H1 (cell line): ENCODE measurements around the gene MREG.

Experiments used
- EZH2 ChIP-seq: fragments of 200-600 bp; sonication (generic); IDR thresholded peaks from 2 replicates; pipeline ENCODE4 v1.7.1; 2012; ENCODE audit warnings: low read depth, mild to moderate bottlenecking, moderate library complexity, low read length, inconsistent platforms; ENCODE audit not compliant: severe bottlenecking
- MAFK ChIP-seq: IDR thresholded peaks from 2 replicates; pipeline ENCODE4 v1.6.1; 2012; ENCODE audit warnings: low read depth, mild to moderate bottlenecking, improper control_type of control experiment, low read length
- USF2 ChIP-seq: IDR thresholded peaks from 2 replicates; pipeline ENCODE4 v1.6.1; 2011; ENCODE audit warnings: low read length, improper control_type of control experiment

GRCh38 chr2:215933151-215933550 lies 80.2 kb downstream of the MREG start:
- TF ChIP-seq USF2 (no peak), MAFK (no peak), EZH2 (no peak)
